ENCODE measurements around the gene SYAP1. TPM values are rescaled to one million over a fixed set of nuclear protein-coding genes. Genes with fewer than 3 reads are reported as not detected.

Gene SYAP1
- total RNA-seq, 4 donors from 2014 or later = 25.4 to 39.1 (median 30.4) TPM

DNA sequence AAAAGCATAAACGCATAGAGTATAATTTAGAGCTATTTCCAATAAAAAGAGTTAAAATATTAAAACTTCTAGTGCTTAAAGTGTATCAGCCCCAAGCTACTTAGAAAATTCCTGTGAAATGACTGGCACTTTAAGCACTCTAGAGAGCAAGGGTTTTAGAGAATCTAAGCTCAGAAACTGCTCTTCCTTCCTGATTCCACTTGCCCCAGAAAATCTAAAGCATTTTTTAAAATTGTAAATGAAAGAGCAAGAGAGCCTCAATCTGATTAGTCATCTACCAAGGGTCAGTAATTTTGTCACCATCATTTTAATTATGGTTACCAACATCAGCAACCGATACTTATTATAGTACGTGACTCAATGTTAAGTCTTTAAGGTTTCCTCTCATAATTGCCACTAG is 31.9 kb upstream of the SYAP1 start:
- 89 to 94% methylated on average over 2 to 3 of the region's 3 CpGs for WGBS, 2 donors (ENCODE audit: low coverage in 1 of 2)
- H3K36me3 ChIP-seq = peaks cover 0 to 79% of the 10 kb centered on the region in 2 donors

DNA sequence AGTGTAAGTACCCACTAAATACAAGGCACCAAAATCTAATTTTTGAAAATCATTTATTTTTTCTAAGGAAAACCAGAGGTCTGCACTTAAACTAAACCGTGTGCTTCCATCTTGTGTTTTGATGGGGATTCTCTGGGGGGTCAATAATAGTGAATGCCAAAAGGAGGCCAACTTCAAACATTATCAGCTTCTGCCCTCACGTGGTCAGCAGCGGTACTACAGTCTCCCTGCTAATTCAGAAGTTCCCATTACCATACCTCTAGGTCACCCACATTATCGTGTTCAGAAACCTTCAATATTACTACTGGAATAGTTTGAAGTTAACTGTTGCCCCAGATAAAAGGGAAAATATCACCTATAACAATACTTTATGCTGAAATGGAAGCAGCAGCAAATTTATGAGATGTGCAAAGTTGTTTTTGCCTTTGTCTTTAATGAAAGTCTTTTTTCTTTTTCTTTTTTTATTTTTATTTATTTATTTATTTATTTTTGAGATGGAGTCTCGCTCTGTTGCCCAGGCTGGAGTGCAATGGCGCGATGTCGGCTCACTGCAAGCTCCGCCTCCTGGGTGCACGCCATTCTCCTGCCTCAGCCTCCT is 24.2 kb upstream of the SYAP1 start:
- 5 to 58% methylated on average over 4 to 9 of the region's 10 CpGs for WGBS, 2 donors (ENCODE audit: low coverage in 1 of 2)
- ATAC-seq = peak; percentile 55
- H3K36me3 ChIP-seq = peaks cover 0 to 54% of the 10 kb centered on the region in 2 donors

More for the DNA sequence above, 31.9 kb upstream of the SYAP1 start:
- Histone ChIP-seq H3K9me3 (no peaks in the 10 kb centered on the region), H3K27me3 (no peaks in the 10 kb centered on the region), H3K27ac (no peak overlapping the region), H3K4me1 (no peaks in the 10 kb centered on the region), H3K4me3 (no peak overlapping the region)
- no peak for TF ChIP-seq POLR2AphosphoS5 (IDR thresholded peaks at IDR 0.05)
- TF ChIP-seq CTCF (IDR thresholded peaks at IDR 0.05) = no peak
- TF ChIP-seq EP300 (IDR thresholded peaks at IDR 0.05) = no peak
- no peak for TF ChIP-seq POLR2A (IDR thresholded peaks at IDR 0.05)
- ATAC-seq = no peak

GRCh38 chrX:16696956-16697355 is 22.5 kb upstream of the SYAP1 start:
- TF ChIP-seq CTCF (IDR thresholded peaks at IDR 0.05) (no peak), EP300 (IDR thresholded peaks at IDR 0.05) (no peak), POLR2A (IDR thresholded peaks at IDR 0.05) (no peak), POLR2AphosphoS5 (IDR thresholded peaks at IDR 0.05) (no peak)
- no peak overlapping the region for H3K4me3 ChIP-seq
- WGBS, 2 donors (ENCODE audit: low coverage in 1 of 2) = 81% methylated on average over 3 of the region's 3 CpGs; no CpG with 5 or more reads in 1 of the 2 donors

More for the DNA sequence above, 24.2 kb upstream of the SYAP1 start:
- no peaks in the 10 kb centered on the region for H3K4me1 ChIP-seq
- no peaks in the 10 kb centered on the region for H3K27me3 ChIP-seq
- H3K9me3 ChIP-seq = no peaks in the 10 kb centered on the region
- H3K4me3 ChIP-seq = no peak overlapping the region
- TF ChIP-seq POLR2AphosphoS5 (IDR thresholded peaks at IDR 0.05) (no peak), CTCF (IDR thresholded peaks at IDR 0.05) (peak; percentile 65 to 87 (median 75)), EP300 (IDR thresholded peaks at IDR 0.05) (no peak)
- H3K27ac ChIP-seq = no peak overlapping the region

DNA sequence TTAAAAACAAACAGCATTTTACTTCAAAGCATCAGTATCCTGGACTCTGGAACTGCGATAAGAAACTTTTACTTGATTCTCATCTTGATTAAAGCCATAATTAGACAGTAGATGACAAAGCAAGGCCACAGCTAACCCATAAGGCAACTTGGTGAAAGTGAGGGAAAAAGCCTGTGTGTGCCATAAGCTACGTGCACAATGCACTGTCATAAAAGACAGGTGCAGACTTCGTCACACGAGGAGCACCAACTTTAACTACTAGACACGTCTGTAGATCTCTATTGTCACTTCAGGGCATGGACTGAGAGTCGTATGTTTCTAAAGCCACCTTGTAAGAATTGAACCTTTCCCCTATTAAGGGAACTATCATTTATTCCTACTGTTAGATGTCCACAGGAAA is 20.0 kb upstream of the SYAP1 start:
- no peaks in the 10 kb centered on the region for H3K4me1 ChIP-seq
- H3K9me3 ChIP-seq = no peaks in the 10 kb centered on the region
- 84 to 100% methylated on average over 1 to 6 of the region's 6 CpGs for WGBS, 2 donors (ENCODE audit: low coverage in 1 of 2)
- no peaks in the 10 kb centered on the region for H3K27me3 ChIP-seq
- H3K36me3 ChIP-seq = peaks cover 0 to 22% of the 10 kb centered on the region in 2 donors
- no peak overlapping the region for H3K27ac ChIP-seq
- no peak for ATAC-seq
- no peak overlapping the region for H3K4me3 ChIP-seq
- TF ChIP-seq POLR2A (IDR thresholded peaks at IDR 0.05) (no peak), CTCF (IDR thresholded peaks at IDR 0.05) (no peak), EP300 (IDR thresholded peaks at IDR 0.05) (no peak), POLR2AphosphoS5 (IDR thresholded peaks at IDR 0.05) (no peak)

More at GRCh38 chrX:16696956-16697355, 22.5 kb upstream of the SYAP1 start:
- H3K9me3 ChIP-seq = no peaks in the 10 kb centered on the region
- H3K36me3 ChIP-seq = peaks cover 0 to 38% of the 10 kb centered on the region in 2 donors
- no peaks in the 10 kb centered on the region for H3K27me3 ChIP-seq
- H3K27ac ChIP-seq = no peak overlapping the region
- no peaks in the 10 kb centered on the region for H3K4me1 ChIP-seq
- no peak for ATAC-seq

DNA sequence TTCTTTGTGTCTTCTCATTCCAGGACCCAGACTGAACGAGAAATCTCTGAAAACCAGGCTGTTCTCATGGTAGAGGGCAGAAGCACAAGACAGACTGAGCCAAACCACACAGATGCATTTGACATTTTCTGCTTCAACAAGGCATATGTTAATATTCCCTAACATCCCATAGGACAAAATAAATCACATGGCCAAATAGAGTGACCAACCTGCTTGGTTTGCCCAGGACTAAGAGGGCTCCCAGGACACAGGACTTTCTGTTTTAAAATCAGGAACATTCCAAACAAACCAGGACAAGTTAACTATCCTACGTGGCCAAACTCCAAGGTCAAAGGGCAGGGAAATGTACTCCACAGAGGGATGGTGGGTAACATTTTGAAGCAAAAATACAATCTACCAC is 18.7 kb upstream of the SYAP1 start:
- TF ChIP-seq POLR2AphosphoS5 (IDR thresholded peaks at IDR 0.05) (no peak), CTCF (IDR thresholded peaks at IDR 0.05) (no peak), EP300 (IDR thresholded peaks at IDR 0.05) (no peak), POLR2A (IDR thresholded peaks at IDR 0.05) (no peak)
- ATAC-seq = no peak
- Histone ChIP-seq H3K27ac (no peak overlapping the region), H3K9me3 (no peaks in the 10 kb centered on the region), H3K4me3 (no peak overlapping the region), H3K4me1 (no peaks in the 10 kb centered on the region), H3K27me3 (no peaks in the 10 kb centered on the region), H3K36me3 (peaks cover 0 to 22% of the 10 kb centered on the region in 2 donors)
- 60% methylated on average over 1 of the region's 2 CpGs; no CpG with 5 or more reads in 1 of the 2 donors for WGBS, 2 donors (ENCODE audit: low coverage in 1 of 2)

Measured in gastroesophageal sphincter (tissue), 4 donors.